HFFc6 (cell line): Measurements from ENCODE around the gene HSPA9. TPM values are rescaled to one million over a fixed set of nuclear protein-coding genes. Genes with fewer than 3 reads are reported as not detected.
"Not testable (repeated sequence)": the region's sequence is repeated elsewhere in the genome, so short reads cannot be mapped to it uniquely, and the experiment has no call there.

Experiments
- DNase-seq: peaks from one replicate; pipeline ENCODE4 v3.0.0-alpha.2; 2018
- H3K27ac Mint-ChIP-seq: 2 replicates; pipeline ENCODE4 v1.8.0; 2020; ENCODE audit warnings: mild to moderate bottlenecking, mixed read lengths
- H3K27me3 Mint-ChIP-seq: 2 replicates; pipeline ENCODE4 v1.8.0; 2021; ENCODE audit warnings: mild to moderate bottlenecking, moderate library complexity, mixed read lengths; ENCODE audit not compliant: insufficient read depth
- H3K36me3 Mint-ChIP-seq: 2 replicates; pipeline ENCODE4 v1.8.0; 2021; ENCODE audit warnings: low read depth, mixed read lengths
- H3K4me1 Mint-ChIP-seq: 2 replicates; pipeline ENCODE4 v1.8.0; 2020; ENCODE audit warnings: low read depth, mixed read lengths
- H3K4me3 Mint-ChIP-seq: 2 replicates; pipeline ENCODE4 v1.8.0; 2020; ENCODE audit warnings: mild to moderate bottlenecking, moderate library complexity, mixed read lengths
- H3K9me3 Mint-ChIP-seq: 2 replicates; pipeline ENCODE4 v1.8.0; 2020; ENCODE audit warnings: mild to moderate bottlenecking, mixed read lengths
- total RNA-seq, 6 experiments: library from RNA; stranded (reverse); fragmentation: NEBNext Ultra II Directional; extraction: Animal tissue kit (Norgen Biotek cat#: 25700); gene quantifications; 2 replicates in 1 of 6; 3 replicates in 5 of 6; pipeline ENCODE4 v1.2.3, GENCODE V29; 2021
- TF ChIP-seq, protein P1 (sequence below): fragments of 200-600 bp; sonication (generic); IDR thresholded peaks from 2 replicates; pipeline ENCODE4 v1.5.0; 2021; ENCODE audit warnings: antibody characterized with exemption, mild to moderate bottlenecking

The HSPA9 gene
- total RNA-seq, 6 experiments from 2014 or later, result 193 to 236 (median 210) TPM

DNA sequence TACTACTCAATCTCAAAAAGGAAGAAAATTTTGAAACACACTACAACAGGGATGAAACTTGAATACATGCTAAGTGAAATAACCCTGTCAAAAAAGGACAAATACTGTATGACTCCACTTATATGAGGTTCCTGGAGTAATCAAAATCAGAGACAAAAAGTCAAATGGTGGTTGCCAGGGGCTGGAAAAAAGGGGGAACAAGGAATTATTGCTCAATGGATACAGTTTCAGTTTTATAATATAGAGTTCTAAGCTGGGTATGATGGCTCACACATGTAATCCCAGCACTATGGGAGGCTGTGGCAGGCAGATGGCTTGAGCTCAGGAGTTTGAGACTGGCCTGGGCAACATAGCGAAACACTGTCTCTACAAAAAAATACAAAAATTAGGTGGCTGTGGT, 61.2 kb downstream of the HSPA9 start:
- Mint-ChIP-seq H3K4me3 (no peak overlapping the region), H3K27ac (no peak overlapping the region), H3K36me3 (peaks cover 34% of the 10 kb centered on the region), H3K9me3 (no peaks in the 10 kb centered on the region), H3K4me1 (peaks cover 9% of the 10 kb centered on the region), H3K27me3 (no peaks in the 10 kb centered on the region)
- TF ChIP-seq, protein P1, sequence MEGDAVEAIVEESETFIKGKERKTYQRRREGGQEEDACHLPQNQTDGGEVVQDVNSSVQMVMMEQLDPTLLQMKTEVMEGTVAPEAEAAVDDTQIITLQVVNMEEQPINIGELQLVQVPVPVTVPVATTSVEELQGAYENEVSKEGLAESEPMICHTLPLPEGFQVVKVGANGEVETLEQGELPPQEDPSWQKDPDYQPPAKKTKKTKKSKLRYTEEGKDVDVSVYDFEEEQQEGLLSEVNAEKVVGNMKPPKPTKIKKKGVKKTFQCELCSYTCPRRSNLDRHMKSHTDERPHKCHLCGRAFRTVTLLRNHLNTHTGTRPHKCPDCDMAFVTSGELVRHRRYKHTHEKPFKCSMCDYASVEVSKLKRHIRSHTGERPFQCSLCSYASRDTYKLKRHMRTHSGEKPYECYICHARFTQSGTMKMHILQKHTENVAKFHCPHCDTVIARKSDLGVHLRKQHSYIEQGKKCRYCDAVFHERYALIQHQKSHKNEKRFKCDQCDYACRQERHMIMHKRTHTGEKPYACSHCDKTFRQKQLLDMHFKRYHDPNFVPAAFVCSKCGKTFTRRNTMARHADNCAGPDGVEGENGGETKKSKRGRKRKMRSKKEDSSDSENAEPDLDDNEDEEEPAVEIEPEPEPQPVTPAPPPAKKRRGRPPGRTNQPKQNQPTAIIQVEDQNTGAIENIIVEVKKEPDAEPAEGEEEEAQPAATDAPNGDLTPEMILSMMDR, result no peak
- no peak for DNase-seq

DNA sequence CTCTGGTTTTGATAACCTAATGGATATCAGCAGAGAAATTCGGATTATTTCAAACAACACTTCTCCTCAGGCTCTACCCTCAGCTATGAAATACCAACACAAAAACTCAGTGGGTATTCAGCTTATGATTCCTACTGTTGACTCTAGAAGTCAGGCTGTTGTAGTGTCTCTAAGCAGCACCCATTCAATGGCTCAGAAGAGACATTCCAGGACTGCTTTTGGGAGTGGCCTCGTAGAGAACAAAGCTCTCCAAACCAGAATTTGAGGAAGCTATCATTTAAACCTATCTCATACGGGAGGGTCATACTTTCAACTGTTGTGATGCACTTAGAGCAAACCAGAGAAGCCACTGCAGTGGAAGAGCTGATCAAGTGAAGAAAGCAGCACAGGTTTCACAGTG, 66.2 kb downstream of the HSPA9 start:
- no peak for DNase-seq
- peak overlapping the region; percentile 66 for H3K27ac Mint-ChIP-seq

DNA sequence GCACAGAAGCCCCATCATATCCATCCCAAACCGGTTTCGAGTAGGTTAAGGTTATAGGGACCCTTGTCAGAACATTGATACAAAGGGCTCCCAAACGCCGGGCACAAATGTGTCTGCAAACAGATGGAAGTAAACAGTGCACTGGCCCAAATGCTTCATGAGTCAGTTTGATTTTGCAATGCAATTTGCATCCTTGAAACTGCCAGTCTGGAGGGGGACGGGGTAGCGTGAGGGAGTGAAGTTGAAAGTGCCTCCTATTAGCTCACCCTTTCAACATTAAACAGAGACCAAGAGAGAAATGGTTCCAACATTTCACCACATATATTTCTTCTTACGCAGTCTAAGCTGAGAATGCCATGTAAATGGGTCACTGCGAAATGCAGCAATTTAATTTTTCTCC, 67.7 kb downstream of the HSPA9 start:
- not testable (repeated sequence) for H3K27me3 Mint-ChIP-seq, H3K9me3 Mint-ChIP-seq, H3K4me3 Mint-ChIP-seq
- H3K36me3 Mint-ChIP-seq, result peaks cover 31% of the 10 kb centered on the region
- H3K4me1 Mint-ChIP-seq, result peaks cover 25% of the 10 kb centered on the region
- H3K27ac Mint-ChIP-seq, result peak overlapping the region; percentile 20; the same call in 1 of the 2 replicates
- DNase-seq, result peak; percentile 59

More for the DNA sequence above, 66.2 kb downstream of the HSPA9 start:
- H3K4me3 Mint-ChIP-seq, result no peak overlapping the region
- H3K4me1 Mint-ChIP-seq, result peaks cover 19% of the 10 kb centered on the region
- peaks cover 36% of the 10 kb centered on the region for H3K36me3 Mint-ChIP-seq
- TF ChIP-seq, protein P1, result no peak
- no peaks in the 10 kb centered on the region for H3K9me3 Mint-ChIP-seq
- H3K27me3 Mint-ChIP-seq, result peaks cover 5% of the 10 kb centered on the region

DNA sequence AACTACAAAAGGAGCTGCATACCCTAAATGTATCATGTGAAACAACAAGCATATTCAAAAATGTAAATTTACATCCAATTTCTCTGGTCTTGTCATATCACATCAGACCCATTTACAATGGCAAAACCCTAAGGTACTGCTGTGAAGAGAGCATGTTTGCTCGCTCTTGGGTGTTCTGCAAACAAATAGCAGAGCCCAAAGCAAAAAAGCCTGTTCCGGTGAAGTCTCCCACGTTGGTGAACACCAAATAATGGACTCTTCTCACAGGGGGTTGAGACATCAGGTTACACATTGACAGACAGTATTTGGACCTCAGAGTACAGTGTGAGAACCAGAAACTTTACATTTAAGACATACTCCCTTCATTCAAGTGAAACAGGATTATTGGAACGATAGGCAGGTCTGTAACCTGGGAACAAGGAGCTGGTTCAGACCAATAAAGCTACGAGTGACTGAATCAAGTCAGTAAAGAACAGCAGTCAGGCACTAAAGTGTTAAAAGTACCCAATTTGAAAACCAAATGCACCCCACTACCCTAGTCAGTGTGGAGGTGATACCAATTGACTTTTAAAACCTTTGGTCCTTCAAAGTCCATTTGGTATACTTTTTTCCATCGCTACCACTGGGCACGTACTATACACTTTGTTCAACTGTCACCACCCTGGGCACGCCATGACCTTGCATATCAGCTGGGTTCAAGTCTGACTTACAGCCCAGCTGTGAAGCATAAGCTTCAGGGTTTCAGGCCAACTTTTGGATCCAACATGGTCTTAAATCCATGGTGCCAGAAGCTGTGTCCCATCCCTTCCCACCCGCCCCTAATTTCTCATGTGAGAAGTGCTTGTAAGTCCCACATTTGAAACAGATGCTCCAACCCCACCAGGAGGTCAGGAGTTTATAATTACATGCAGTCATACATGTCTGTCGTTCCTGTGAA, 68.6 kb downstream of the HSPA9 start:
- H3K9me3 Mint-ChIP-seq, result no peaks in the 10 kb centered on the region
- H3K27ac Mint-ChIP-seq, result peak overlapping the region; percentile 20; the same call in 1 of the 2 replicates
- no peak overlapping the region for H3K4me3 Mint-ChIP-seq
- TF ChIP-seq, protein P1, result no peak
- peaks cover 31% of the 10 kb centered on the region for H3K36me3 Mint-ChIP-seq
- H3K4me1 Mint-ChIP-seq, result peaks cover 25% of the 10 kb centered on the region
- H3K27me3 Mint-ChIP-seq, result peaks cover 9% of the 10 kb centered on the region
- no peak for DNase-seq

DNA sequence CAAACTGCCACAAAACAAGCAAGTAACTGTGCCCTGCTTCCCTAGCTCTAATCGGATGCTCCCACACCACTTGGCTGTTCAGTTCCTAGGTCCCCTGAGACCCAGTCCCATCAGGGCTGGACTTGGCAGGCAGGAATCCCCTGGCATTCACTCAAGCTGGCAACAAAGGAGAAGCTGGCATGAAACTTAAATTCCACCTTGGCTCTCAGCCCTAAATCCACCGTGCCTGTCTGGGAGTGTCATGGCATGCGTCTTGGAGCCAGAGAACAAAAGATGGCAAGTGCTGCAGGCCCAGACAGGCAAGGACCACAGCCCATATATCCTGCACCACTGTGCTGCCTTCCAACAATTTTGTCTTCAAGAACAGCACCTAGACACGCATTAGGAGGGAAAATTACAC, 70.4 kb downstream of the HSPA9 start:
- H3K36me3 Mint-ChIP-seq, result peaks cover 21% of the 10 kb centered on the region
- TF ChIP-seq, protein P1, result no peak
- peaks cover 25% of the 10 kb centered on the region for H3K4me1 Mint-ChIP-seq
- H3K9me3 Mint-ChIP-seq, result no peaks in the 10 kb centered on the region
- peaks cover 9% of the 10 kb centered on the region for H3K27me3 Mint-ChIP-seq
- no peak for DNase-seq
- H3K27ac Mint-ChIP-seq, result peak overlapping the region; percentile 34
- no peak overlapping the region for H3K4me3 Mint-ChIP-seq

Other genes starting within 250 kb of the HSPA9 start
- 10 to 100 TPM in 1 of 6 experiments, 1 to 10 TPM in 5; 4.1 to 10.5 (median 8.7) TPM for gene CDC25C, start 243.6 kb downstream of the HSPA9 start, total RNA-seq
- 10 to 100 TPM; 28.7 to 34.4 (median 29.7) TPM for gene FAM53C, start 237.1 kb downstream of the HSPA9 start, total RNA-seq
- gene KDM3B, start 222.7 kb downstream of the HSPA9 start, total RNA-seq, result 10 to 100 TPM; 29.0 to 37.8 (median 33.3) TPM
- gene REEP2, start 136.3 kb downstream of the HSPA9 start, total RNA-seq, result 10 to 100 TPM; 27.8 to 36.6 (median 33.2) TPM
- 100 to 1,000 TPM in 5 of 6 experiments, 10 to 100 TPM in 1; 58.3 to 156 (median 135) TPM for gene EGR1, start 109.9 kb downstream of the HSPA9 start, total RNA-seq
- 100 to 1,000 TPM; 133 to 153 (median 148) TPM for gene ETF1, start 32.2 kb downstream of the HSPA9 start, total RNA-seq
- gene CTNNA1, start 178.0 kb upstream of the HSPA9 start, total RNA-seq, result 100 to 1,000 TPM; 282 to 342 (median 292) TPM